22Rv1 (cell line): ENCODE measurements around the gene MAP6.

Experiments
- H3K27ac ChIP-seq: fragments of 450-650 bp; 2 replicates; pipeline ENCODE4 v1.5.1; 2017
- ZFX ChIP-seq: fragments of 450-650 bp; IDR thresholded peaks from 2 replicates; pipeline ENCODE4 v1.6.1; 2017; ENCODE audit warnings: antibody characterized with exemption, borderline replicate concordance
- TF ChIP-seq, protein P1 (sequence below): fragments of 450-650 bp; IDR thresholded peaks from 2 replicates; pipeline ENCODE4 v1.5.1; 2017; ENCODE audit warnings: mild to moderate bottlenecking

The MAP6 gene

DNA sequence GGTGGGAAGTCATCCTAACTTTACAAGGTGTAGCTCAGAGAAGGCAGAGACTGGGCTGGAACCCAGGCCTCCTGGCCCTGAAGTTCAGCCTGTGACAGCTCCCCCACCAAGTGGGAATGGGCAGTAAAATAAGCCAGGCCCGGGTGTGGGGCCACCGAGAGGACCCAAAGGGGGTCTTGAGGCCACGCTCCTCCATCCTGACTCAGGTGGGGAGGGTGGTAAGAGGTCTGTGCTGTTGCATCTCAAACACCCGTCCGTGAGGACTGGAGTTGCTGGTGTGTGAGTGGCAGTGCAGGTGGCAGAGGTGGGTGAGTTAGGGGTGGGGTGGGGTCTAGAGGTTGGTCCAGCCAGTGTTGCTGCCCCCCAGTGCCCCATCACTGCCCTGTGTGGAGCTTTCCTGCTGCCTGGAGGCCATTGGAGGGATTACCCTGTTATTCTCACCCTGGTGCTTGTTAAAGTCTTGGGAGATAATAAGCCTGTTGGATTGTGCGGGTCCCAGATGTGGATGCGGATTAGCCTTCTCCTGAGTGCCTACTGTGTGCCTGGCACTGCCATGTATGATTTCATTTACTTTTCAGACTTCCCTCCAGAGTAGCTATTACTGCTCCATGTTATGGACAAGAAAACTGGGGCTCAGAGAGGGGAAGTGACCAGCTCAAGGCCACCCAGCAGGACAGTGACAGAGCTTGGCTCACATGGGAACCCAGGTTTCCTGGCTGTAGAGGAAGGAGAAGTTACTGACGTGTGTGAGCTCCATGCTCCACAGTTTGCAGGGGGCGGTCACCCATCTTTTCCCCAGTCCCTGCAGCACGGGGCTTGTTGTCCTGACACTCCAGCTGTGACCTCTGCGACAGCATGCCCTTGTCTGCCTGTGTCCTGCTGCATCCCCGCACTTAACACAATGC, 93.9 kb downstream of the MAP6 start:
- TF ChIP-seq, protein P1, sequence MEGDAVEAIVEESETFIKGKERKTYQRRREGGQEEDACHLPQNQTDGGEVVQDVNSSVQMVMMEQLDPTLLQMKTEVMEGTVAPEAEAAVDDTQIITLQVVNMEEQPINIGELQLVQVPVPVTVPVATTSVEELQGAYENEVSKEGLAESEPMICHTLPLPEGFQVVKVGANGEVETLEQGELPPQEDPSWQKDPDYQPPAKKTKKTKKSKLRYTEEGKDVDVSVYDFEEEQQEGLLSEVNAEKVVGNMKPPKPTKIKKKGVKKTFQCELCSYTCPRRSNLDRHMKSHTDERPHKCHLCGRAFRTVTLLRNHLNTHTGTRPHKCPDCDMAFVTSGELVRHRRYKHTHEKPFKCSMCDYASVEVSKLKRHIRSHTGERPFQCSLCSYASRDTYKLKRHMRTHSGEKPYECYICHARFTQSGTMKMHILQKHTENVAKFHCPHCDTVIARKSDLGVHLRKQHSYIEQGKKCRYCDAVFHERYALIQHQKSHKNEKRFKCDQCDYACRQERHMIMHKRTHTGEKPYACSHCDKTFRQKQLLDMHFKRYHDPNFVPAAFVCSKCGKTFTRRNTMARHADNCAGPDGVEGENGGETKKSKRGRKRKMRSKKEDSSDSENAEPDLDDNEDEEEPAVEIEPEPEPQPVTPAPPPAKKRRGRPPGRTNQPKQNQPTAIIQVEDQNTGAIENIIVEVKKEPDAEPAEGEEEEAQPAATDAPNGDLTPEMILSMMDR, result no peak
- TF ChIP-seq ZFX, result no peak
- H3K27ac ChIP-seq, result no peak overlapping the region

DNA sequence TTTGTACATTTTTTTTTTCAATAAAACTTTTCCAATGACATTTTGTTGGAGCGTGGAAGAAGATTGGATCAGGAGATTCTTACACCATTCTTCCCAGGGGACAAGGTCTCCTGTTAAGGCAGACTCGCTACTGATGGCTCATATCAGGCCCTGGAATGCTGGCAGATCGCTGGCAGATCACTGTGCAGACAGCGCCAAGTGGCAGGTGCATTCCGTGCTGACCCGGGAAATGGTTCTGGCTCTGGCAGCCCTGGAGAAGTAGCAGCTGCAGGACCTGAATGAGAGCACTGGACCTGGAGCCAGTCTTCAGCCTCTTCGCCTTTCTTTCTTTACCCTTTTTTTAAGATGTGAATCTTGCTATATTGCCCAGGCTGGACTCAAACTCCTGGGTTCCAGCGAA, 96.1 kb downstream of the MAP6 start:
- H3K27ac ChIP-seq, result no peak overlapping the region
- TF ChIP-seq ZFX, result no peak
- TF ChIP-seq, protein P1, result no peak

DNA sequence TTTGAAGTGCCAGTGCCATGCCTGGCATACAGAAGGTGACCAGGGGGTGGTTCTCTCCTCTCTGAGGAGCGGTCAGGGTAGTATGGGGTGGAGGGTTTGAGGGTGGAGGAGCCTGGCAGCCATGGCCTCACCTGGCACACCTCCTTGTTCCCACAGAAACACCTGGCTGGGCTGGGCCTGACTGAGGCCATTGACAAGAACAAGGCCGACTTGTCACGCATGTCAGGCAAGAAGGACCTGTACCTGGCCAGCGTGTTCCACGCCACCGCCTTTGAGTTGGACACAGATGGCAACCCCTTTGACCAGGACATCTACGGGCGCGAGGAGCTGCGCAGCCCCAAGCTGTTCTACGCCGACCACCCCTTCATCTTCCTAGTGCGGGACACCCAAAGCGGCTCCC, 97.2 kb downstream of the MAP6 start:
- TF ChIP-seq ZFX, result no peak
- TF ChIP-seq, protein P1, result no peak
- no peak overlapping the region for H3K27ac ChIP-seq

- H3K27ac ChIP-seq, result no peak overlapping the region
- TF ChIP-seq, protein P1, result no peak
- no peak for TF ChIP-seq ZFX
Observed at GRCh38 chr11:75570559-75571139, 98.2 kb downstream of the MAP6 start.

GRCh38 chr11:75568616-75569219, 100.1 kb downstream of the MAP6 start:
- TF ChIP-seq, protein P1, result no peak
- TF ChIP-seq ZFX, result no peak
- H3K27ac ChIP-seq, result no peak overlapping the region

DNA sequence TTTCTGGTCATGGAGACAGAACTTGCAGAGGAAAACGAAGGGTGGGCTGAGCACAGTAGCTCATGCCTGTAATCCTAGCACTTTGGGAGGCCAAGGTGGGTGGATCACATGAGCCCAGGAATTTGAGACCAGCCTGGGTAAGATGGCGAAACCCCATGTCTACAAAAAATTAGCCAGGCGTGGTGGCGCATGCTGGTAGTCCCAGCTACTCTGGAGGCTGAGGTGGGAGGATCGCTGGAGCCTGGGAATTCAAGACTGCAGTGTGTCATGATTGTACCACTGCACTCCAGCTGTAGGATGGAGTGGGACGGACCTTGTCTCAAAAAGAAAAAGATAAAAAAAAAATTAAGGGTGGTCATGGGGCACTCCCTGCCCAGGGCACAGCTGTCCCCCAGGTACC, 100.9 kb downstream of the MAP6 start:
- H3K27ac ChIP-seq, result no peak overlapping the region
- TF ChIP-seq, protein P1, result no peak
- TF ChIP-seq ZFX, result no peak
